GM19468 (cell line): ENCODE results near the gene SMIM32.

Experiments
- ATAC-seq: cut with Tn5 transposase; IDR thresholded peaks from one replicate; pipeline ENCODE4 v1.9.1; 2021; ENCODE audit warnings: mild to moderate bottlenecking, moderate library complexity, moderate number of reproducible peaks; ENCODE audit not compliant: unreplicated experiment; ENCODE audit errors: extremely low read depth

The SMIM32 gene

GRCh38 chr5:136190091-136190720 is 2.8 kb downstream of the SMIM32 start:
- no peak for ATAC-seq

- ATAC-seq, result no peak
Measured at GRCh38 chr5:136188859-136189258, 4.1 kb downstream of the SMIM32 start.

GRCh38 chr5:136186796-136187195 is 6.2 kb downstream of the SMIM32 start:
- ATAC-seq, result no peak

GRCh38 chr5:136185974-136186665 is 6.8 kb downstream of the SMIM32 start:
- no peak for ATAC-seq

- no peak for ATAC-seq
Measured at GRCh38 chr5:136182618-136183017, 10.3 kb downstream of the SMIM32 start.

GRCh38 chr5:136174021-136174659 is 18.8 kb downstream of the SMIM32 start:
- peak; percentile 46 for ATAC-seq

- ATAC-seq, result no peak
Measured at GRCh38 chr5:136169218-136169617, 23.7 kb downstream of the SMIM32 start.

GRCh38 chr5:136166909-136167308 is 26.1 kb downstream of the SMIM32 start:
- ATAC-seq, result peak; percentile 55

- ATAC-seq, result no peak
Measured at GRCh38 chr5:136164226-136164625, 28.7 kb downstream of the SMIM32 start.

GRCh38 chr5:136162008-136162407 is 31.0 kb downstream of the SMIM32 start:
- ATAC-seq, result no peak

GRCh38 chr5:136159457-136159856 is 33.5 kb downstream of the SMIM32 start:
- no peak for ATAC-seq

GRCh38 chr5:136157514-136157913 is 35.4 kb downstream of the SMIM32 start:
- no peak for ATAC-seq

- no peak for ATAC-seq
Measured at GRCh38 chr5:136155761-136156160, 37.2 kb downstream of the SMIM32 start.

- ATAC-seq, result no peak
Measured at GRCh38 chr5:136155078-136155477, 37.9 kb downstream of the SMIM32 start.

GRCh38 chr5:136153581-136154236 is 39.3 kb downstream of the SMIM32 start:
- no peak for ATAC-seq

- no peak for ATAC-seq
Measured at GRCh38 chr5:136149891-136150290, 43.1 kb downstream of the SMIM32 start.

GRCh38 chr5:136147632-136148031 is 45.3 kb downstream of the SMIM32 start:
- ATAC-seq, result no peak

- no peak for ATAC-seq
Measured at GRCh38 chr5:136146201-136146600, 46.8 kb downstream of the SMIM32 start.

GRCh38 chr5:136145030-136145429 is 47.9 kb downstream of the SMIM32 start:
- peak; percentile 33 for ATAC-seq

GRCh38 chr5:136143763-136144162 is 49.2 kb downstream of the SMIM32 start:
- ATAC-seq, result no peak

GRCh38 chr5:136143312-136143711 is 49.6 kb downstream of the SMIM32 start:
- no peak for ATAC-seq
